HCT116 (cell line): ENCODE data around the gene APOH. TPM values are rescaled to one million over a fixed set of nuclear protein-coding genes. Genes with fewer than 3 reads are reported as not detected.

Source experiments
- ATAC-seq: fragments of 200-7000 bp; cut with Tn5 transposase; 2 replicates; pipeline ENCODE4 v1.9.1; 2020; ENCODE audit warnings: mild to moderate bottlenecking, moderate library complexity
- BruUV-seq: library from RNA; stranded (reverse); fragments of 400-500 nt; replicated peaks from 2 replicates; lab custom pipeline; 2021; lab: Mats Ljungman, UMichigan
- CTCF ChIA-PET: fragments of 300-600 bp; sonication (Branson Sonifier 250); formaldehyde crosslinking; loops from one replicate; lab custom pipeline; 2021; ENCODE audit warnings: antibody characterized with exemption; lab: Charles Lee
- POLR2A ChIA-PET: fragments of 300-600, 350-600 bp; sonication (Branson Sonifier 250); formaldehyde crosslinking; loops from one replicate; lab custom pipeline; 2021; ENCODE audit warnings: antibody characterized with exemption; lab: Charles Lee
- RAD21 ChIA-PET, 2 experiments: fragments of 300-600 bp; sonication (Branson Sonifier 250); formaldehyde crosslinking; loops; one replicate each; lab custom pipeline; 2023; ENCODE audit warnings: low total read pairs in 2 of 2; ENCODE audit not compliant: uncharacterized antibody in 2 of 2, unreplicated experiment in 2 of 2, low non-redundant PET in 1 of 2; lab: Charles Lee
- DNase-seq: peaks from one replicate; pipeline ENCODE4 v3.0.0-alpha.2; 2010; ENCODE audit warnings: low read depth, low spot score
- H2AFZ ChIP-seq: fragments of 200-600 bp; shearing (Covaris generic), sonication (generic); 2 replicates; pipeline ENCODE4 v1.6.1; 2017; ENCODE audit warnings: low read depth, mixed run types, mixed read lengths, antibody characterized with exemption, low read length; ENCODE audit not compliant: poor library complexity, severe bottlenecking
- H3K27ac ChIP-seq: 2 replicates; pipeline ENCODE4 v1.5.1; 2012; ENCODE audit warnings: low read depth, low read length
- H3K27me3 ChIP-seq: fragments of 200-600 bp; sonication (generic); 2 replicates; pipeline ENCODE4 v1.6.1; 2016; ENCODE audit warnings: mixed run types, low read length, mixed read lengths; ENCODE audit not compliant: insufficient read depth
- H3K36me3 ChIP-seq, 2 experiments: fragments of 200-500 bp in 1 of 2; fragments of 200-600 bp in 1 of 2; sonication (Bioruptor generic) in 1 of 2; sonication (generic) in 1 of 2; 2 replicates each; pipeline versions ENCODE4 v1.5.1 to v1.6.1; 2014 to 2016; ENCODE audit warnings: low read length in 2 of 2, inconsistent platforms in 1 of 2, mixed read lengths in 1 of 2, mixed run types in 1 of 2; ENCODE audit not compliant: insufficient read depth in 2 of 2, control insufficient read depth in 1 of 2
- H3K4me1 ChIP-seq, 2 experiments: fragments of 200-600 bp in 1 of 2; sonication (generic) in 1 of 2; 2 replicates each; pipeline versions ENCODE4 v1.5.1 to v1.6.1; 2012 to 2017; ENCODE audit warnings: low read length in 2 of 2, inconsistent platforms in 1 of 2, mild to moderate bottlenecking in 1 of 2, mixed read lengths in 1 of 2, mixed run types in 1 of 2, moderate library complexity in 1 of 2; ENCODE audit not compliant: insufficient read depth in 2 of 2, control insufficient read depth in 1 of 2
- H3K4me2 ChIP-seq: fragments of 200-600 bp; sonication (generic); 2 replicates; pipeline ENCODE4 v1.6.1; 2017; ENCODE audit warnings: mixed run types, low read length, mixed read lengths
- H3K4me3 ChIP-seq, 2 experiments: fragments of 200-600 bp in 1 of 2; sonication (generic) in 1 of 2; replicated peaks in 1 of 2; 2 replicates each; pipeline ENCODE4 v1.5.1; 2011 to 2016; ENCODE audit warnings: low read length in 2 of 2, control low read depth in 1 of 2, low read depth in 1 of 2, mild to moderate bottlenecking in 1 of 2, mixed read lengths in 1 of 2, mixed run types in 1 of 2
- H3K79me2 ChIP-seq: fragments of 200-600 bp; sonication (generic); 2 replicates; pipeline ENCODE4 v1.6.1; 2017; ENCODE audit warnings: mild to moderate bottlenecking, mixed run types, low read length, moderate library complexity, mixed read lengths; ENCODE audit not compliant: insufficient read depth
- H3K9ac ChIP-seq: fragments of 200-600 bp; sonication (generic); 2 replicates; pipeline ENCODE4 v1.6.1; 2016; ENCODE audit warnings: low read length, mixed read lengths
- H3K9me2 ChIP-seq: fragments of 200-600 bp; sonication (generic), shearing (Covaris generic); 2 replicates; pipeline ENCODE4 v1.6.1; 2017; ENCODE audit warnings: mixed run types, mild to moderate bottlenecking, moderate library complexity; ENCODE audit not compliant: insufficient read depth
- H3K9me3 ChIP-seq, 2 experiments: fragments of 200-500 bp in 1 of 2; fragments of 200-600 bp in 1 of 2; sonication (Bioruptor generic) in 1 of 2; sonication (generic) in 1 of 2; 2 replicates each; pipeline ENCODE4 v1.6.1; 2014 to 2017; ENCODE audit warnings: low read length in 2 of 2, mixed read lengths in 2 of 2, inconsistent platforms in 1 of 2, low read depth in 1 of 2, mild to moderate bottlenecking in 1 of 2, mixed run types in 1 of 2, moderate library complexity in 1 of 2; ENCODE audit not compliant: control insufficient read depth in 1 of 2, insufficient read depth in 1 of 2
- H4K20me1 ChIP-seq: fragments of 200-600 bp; sonication (generic), shearing (Covaris generic); 2 replicates; pipeline ENCODE4 v1.6.1; 2017; ENCODE audit warnings: mixed run types, mild to moderate bottlenecking, moderate library complexity; ENCODE audit not compliant: insufficient read depth
- EGR1 ChIP-seq: IDR thresholded peaks from 2 replicates; pipeline ENCODE4 v1.6.1; 2012; ENCODE audit warnings: low read depth
- EZH2phosphoT487 ChIP-seq: fragments of 200-600 bp; IDR thresholded peaks from 2 replicates; pipeline ENCODE4 v1.6.1; 2018; ENCODE audit warnings: antibody characterized with exemption, borderline replicate concordance
- POLR2AphosphoS5 ChIP-seq: IDR thresholded peaks from 2 replicates; pipeline ENCODE4 v1.6.1; 2011; ENCODE audit warnings: mild to moderate bottlenecking, low read depth, low read length, moderate library complexity
- SIN3A ChIP-seq: IDR thresholded peaks from 2 replicates; pipeline ENCODE4 v1.6.1; 2012; ENCODE audit warnings: low read depth
- SP1 ChIP-seq: IDR thresholded peaks from 2 replicates; pipeline ENCODE4 v1.6.1; 2012; ENCODE audit warnings: low read depth
- YY1 ChIP-seq: IDR thresholded peaks from 2 replicates; pipeline ENCODE4 v1.6.1; 2011; ENCODE audit warnings: low read length, low read depth, moderate library complexity, mild to moderate bottlenecking; ENCODE audit not compliant: insufficient replicate concordance; ENCODE audit errors: extremely low read depth
- ZNF274 ChIP-seq: fragments of 200-500 bp; sonication (Bioruptor generic); IDR thresholded peaks from 2 replicates; pipeline ENCODE4 v1.6.1; 2014; ENCODE audit warnings: mild to moderate bottlenecking, low read depth, low read length, inconsistent platforms
- intact Hi-C: fragments of 100-400 bp; cut with micrococcal nuclease; formaldehyde crosslinking; loops from 2 replicates; pipeline ENCODE4 v1.10.0; 2022
- total RNA-seq: library from RNA; stranded (reverse); gene quantifications from one replicate; pipeline ENCODE4 v1.2.1, GENCODE V29; 2021; ENCODE audit not compliant: unreplicated experiment
- TF ChIP-seq, protein P1 (sequence below): IDR thresholded peaks from 2 replicates; pipeline ENCODE4 v1.6.1; 2012
- TF ChIP-seq, protein P2 (sequence below): IDR thresholded peaks from 2 replicates; pipeline ENCODE4 v1.6.1; 2012

The APOH gene
- total RNA-seq, 1 experiment from 2014 or later, result 1.7 TPM

DNA sequence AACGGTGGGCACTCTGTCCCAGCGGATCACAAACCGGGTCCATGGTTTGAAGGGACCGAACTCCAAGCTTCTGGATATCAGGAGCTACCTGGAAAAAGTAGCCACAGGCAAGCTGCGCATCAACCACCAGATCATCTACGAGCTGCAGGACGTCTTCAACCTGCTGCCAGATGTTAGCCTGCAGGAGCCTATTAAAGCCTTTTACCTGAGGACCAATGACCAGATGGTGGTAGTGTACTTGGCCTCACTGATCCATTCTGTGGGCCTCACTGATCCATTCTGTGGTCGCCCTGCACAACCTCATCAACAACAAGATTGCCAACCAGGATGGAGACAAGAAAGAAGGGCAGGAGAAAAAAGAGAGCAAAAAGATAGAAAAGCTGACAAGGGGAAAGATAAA is 31.0 kb downstream of the APOH start:
- Histone ChIP-seq H3K9me2 (no peaks in the 10 kb centered on the region), H4K20me1 (no peaks in the 10 kb centered on the region), H3K4me2 (no peak overlapping the region), H3K27ac (no peak overlapping the region), H2AFZ (no peak overlapping the region), H3K9me3 (no peaks in the 10 kb centered on the region), H3K9ac (no peak overlapping the region), H3K4me1 (peaks cover 0 to 7% of the 10 kb centered on the region in 2 experiments; a peak in 1 of 4 replicates), H3K36me3 (no peaks in the 10 kb centered on the region), H3K79me2 (no peaks in the 10 kb centered on the region), H3K27me3 (no peaks in the 10 kb centered on the region), H3K4me3 (no peak overlapping the region)
- TF ChIP-seq YY1 (no peak), EGR1 (no peak), ZNF274 (no peak), POLR2AphosphoS5 (no peak)
- TF ChIP-seq, protein P1, sequence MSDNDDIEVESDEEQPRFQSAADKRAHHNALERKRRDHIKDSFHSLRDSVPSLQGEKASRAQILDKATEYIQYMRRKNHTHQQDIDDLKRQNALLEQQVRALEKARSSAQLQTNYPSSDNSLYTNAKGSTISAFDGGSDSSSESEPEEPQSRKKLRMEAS, result no peak
- TF ChIP-seq, protein P2, sequence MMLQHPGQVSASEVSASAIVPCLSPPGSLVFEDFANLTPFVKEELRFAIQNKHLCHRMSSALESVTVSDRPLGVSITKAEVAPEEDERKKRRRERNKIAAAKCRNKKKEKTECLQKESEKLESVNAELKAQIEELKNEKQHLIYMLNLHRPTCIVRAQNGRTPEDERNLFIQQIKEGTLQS, result no peak
- BruUV-seq, result no TSS peak
- RAD21 ChIA-PET, result no interaction called here
- POLR2A ChIA-PET, result no interaction called here
- intact Hi-C loops, result no loop called here
- CTCF ChIA-PET, result interaction anchor here (1.0 kb wide), 1 partner anchor 14 kb away, joined by 3 read pairs; no protein-coding TSS in a partner anchor
- ATAC-seq (no peak), DNase-seq (no peak)

DNA sequence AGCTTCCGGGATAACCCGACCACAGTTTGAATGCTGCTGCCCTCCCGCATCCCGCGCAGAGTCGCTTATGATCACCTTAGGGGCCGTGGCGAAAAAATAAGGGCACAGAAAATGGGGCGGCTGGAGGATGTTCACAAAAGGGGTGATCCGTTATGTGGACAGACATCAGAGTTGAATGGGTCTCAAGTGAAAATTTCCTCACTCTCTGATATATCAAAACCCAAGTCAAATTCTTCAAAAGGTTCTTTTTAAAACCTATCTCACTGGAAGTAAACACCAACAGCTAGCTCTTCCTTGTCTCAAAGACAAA is 36.9 kb downstream of the APOH start:
- Histone ChIP-seq H4K20me1 (no peaks in the 10 kb centered on the region), H3K27ac (no peak overlapping the region), H3K9ac (peak overlapping the region; percentile 78; the same call in 1 of the 2 replicates), H3K79me2 (no peaks in the 10 kb centered on the region), H3K36me3 (no peaks in the 10 kb centered on the region), H3K9me3 (no peaks in the 10 kb centered on the region), H3K4me2 (peak overlapping the region; percentile 90), H3K4me3 (peak overlapping the region; percentile 65 to 91), H3K9me2 (no peaks in the 10 kb centered on the region), H3K27me3 (no peaks in the 10 kb centered on the region), H3K4me1 (peaks cover 9 to 18% of the 10 kb centered on the region in 2 experiments; a peak in 3 of 4 replicates), H2AFZ (peak overlapping the region; percentile 100)
- intact Hi-C loops, result no loop called here
- TF ChIP-seq SP1 (peak; percentile 32; the same call in 1 of the 2 replicates), SIN3A (peak; percentile 8; the same call in 1 of the 2 replicates), EZH2phosphoT487 (no peak)
- ATAC-seq (no peak), DNase-seq (no peak)
- RAD21 ChIA-PET, result interaction anchor here in 1 of 2 experiments (0.6 kb wide), 1 partner anchor 80 kb away, joined by 4 read pairs; no protein-coding TSS in a partner anchor
- POLR2A ChIA-PET, result interaction anchor here (1.3 kb wide), 1 partner anchor 10 kb away, joined by 3 read pairs; no protein-coding TSS in a partner anchor
- CTCF ChIA-PET, result no interaction called here
- BruUV-seq, result no TSS peak
